MM.1S (cell line): ENCODE results near the gene MEGF11.

Source experiments
- EZH2 ChIP-seq: fragments of 300-600 bp; sonication (generic); optimal IDR thresholded peaks from 2 replicates; pipeline ENCODE3; 2017; ENCODE audit warnings: low read depth, mild to moderate bottlenecking, antibody characterized with exemption, low read length, mixed read lengths
- TF ChIP-seq, protein P1 (sequence below): fragments of 300-600 bp; sonication (generic); IDR thresholded peaks from 2 replicates; pipeline ENCODE4 v1.5.1; 2016; ENCODE audit warnings: antibody characterized with exemption, low read length, mixed read lengths

DNA sequence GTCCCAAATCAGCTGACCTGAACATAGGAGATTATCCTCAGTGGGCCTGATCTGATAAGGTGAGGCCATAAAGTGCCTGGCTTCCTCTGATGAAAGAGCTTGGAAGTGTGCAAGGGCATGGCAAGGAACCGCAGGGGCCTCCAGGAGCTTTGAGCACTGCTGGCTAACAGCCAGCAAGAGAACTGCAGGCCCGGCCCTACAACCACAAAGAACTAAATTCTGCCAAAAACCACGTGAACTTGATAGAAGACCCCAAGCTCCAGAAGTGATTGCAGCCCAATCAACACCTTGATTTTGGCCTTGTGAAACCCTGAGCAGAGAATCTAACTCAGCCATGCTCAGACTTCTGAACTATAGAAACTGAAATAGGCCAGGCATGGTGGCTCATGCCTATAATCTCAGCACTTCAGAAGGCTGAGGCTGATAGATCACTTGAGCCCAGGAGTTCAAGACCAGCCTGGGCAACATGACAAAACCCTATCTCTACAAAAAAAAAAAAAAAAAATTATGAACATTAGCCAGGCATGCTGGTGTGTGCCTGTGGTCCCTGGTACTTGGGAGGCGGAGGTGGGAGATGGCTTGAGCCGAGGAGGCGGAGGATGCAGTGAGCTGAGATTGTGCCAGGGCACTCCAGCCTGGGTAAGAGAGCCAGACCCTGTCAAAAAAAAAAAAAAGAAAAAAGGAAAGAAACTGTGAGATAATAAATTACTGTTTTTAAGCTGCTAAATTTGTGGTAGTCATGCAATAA, 32.2 kb upstream of the MEGF11 start:
- TF ChIP-seq, protein P1, sequence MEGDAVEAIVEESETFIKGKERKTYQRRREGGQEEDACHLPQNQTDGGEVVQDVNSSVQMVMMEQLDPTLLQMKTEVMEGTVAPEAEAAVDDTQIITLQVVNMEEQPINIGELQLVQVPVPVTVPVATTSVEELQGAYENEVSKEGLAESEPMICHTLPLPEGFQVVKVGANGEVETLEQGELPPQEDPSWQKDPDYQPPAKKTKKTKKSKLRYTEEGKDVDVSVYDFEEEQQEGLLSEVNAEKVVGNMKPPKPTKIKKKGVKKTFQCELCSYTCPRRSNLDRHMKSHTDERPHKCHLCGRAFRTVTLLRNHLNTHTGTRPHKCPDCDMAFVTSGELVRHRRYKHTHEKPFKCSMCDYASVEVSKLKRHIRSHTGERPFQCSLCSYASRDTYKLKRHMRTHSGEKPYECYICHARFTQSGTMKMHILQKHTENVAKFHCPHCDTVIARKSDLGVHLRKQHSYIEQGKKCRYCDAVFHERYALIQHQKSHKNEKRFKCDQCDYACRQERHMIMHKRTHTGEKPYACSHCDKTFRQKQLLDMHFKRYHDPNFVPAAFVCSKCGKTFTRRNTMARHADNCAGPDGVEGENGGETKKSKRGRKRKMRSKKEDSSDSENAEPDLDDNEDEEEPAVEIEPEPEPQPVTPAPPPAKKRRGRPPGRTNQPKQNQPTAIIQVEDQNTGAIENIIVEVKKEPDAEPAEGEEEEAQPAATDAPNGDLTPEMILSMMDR = no peak
- no peak for TF ChIP-seq EZH2
